Chondrocyte (in vitro differentiated cells): ENCODE results near the gene AASS. TPM values are rescaled to one million over a fixed set of nuclear protein-coding genes. Genes with fewer than 3 reads are reported as not detected.

Experiments
- DNase-seq: peaks from one replicate; pipeline ENCODE4 v3.0.0; 2021; ENCODE audit warnings: mixed read lengths, low spot score
- H3K27ac Mint-ChIP-seq: one replicate; pipeline ENCODE4 v1.8.0; 2021; ENCODE audit warnings: mild to moderate bottlenecking, moderate library complexity, mixed read lengths; ENCODE audit not compliant: unreplicated experiment
- H3K27me3 Mint-ChIP-seq: 2 replicates; pipeline ENCODE4 v1.8.0; 2021; ENCODE audit warnings: low read depth, mixed read lengths
- H3K36me3 Mint-ChIP-seq: 2 replicates; pipeline ENCODE4 v1.8.0; 2021; ENCODE audit warnings: low read depth, mixed read lengths
- H3K4me1 Mint-ChIP-seq: 2 replicates; pipeline ENCODE4 v1.8.0; 2021; ENCODE audit warnings: low read depth, mild to moderate bottlenecking, mixed read lengths
- H3K4me3 Mint-ChIP-seq: one replicate; pipeline ENCODE4 v1.8.0; 2021; ENCODE audit warnings: mild to moderate bottlenecking, moderate library complexity, mixed read lengths; ENCODE audit not compliant: unreplicated experiment
- H3K9me3 Mint-ChIP-seq: 2 replicates; pipeline ENCODE4 v1.8.0; 2021; ENCODE audit warnings: low read depth, mixed read lengths
- total RNA-seq: library from RNA; stranded (reverse); gene quantifications from 3 replicates; pipeline ENCODE4 v1.2.1, GENCODE V29; 2021
- TF ChIP-seq, protein P1 (sequence below): fragments of 200-600 bp; sonication (generic); IDR thresholded peaks from 2 replicates; pipeline ENCODE4 v1.5.0; 2021; ENCODE audit warnings: antibody characterized with exemption, mild to moderate bottlenecking, moderate library complexity

Gene AASS
- total RNA-seq, 1 donor from 2014 or later = 7.3 TPM

GRCh38 chr7:122072924-122073599 lies 71.0 kb downstream of the AASS start:
- DNase-seq = no peak
- Mint-ChIP-seq H3K9me3 (no peaks in the 10 kb centered on the region), H3K4me3 (no peak overlapping the region), H3K27me3 (no peaks in the 10 kb centered on the region), H3K4me1 (no peaks in the 10 kb centered on the region), H3K27ac (no peak overlapping the region), H3K36me3 (peaks cover 13% of the 10 kb centered on the region)
- TF ChIP-seq, protein P1, sequence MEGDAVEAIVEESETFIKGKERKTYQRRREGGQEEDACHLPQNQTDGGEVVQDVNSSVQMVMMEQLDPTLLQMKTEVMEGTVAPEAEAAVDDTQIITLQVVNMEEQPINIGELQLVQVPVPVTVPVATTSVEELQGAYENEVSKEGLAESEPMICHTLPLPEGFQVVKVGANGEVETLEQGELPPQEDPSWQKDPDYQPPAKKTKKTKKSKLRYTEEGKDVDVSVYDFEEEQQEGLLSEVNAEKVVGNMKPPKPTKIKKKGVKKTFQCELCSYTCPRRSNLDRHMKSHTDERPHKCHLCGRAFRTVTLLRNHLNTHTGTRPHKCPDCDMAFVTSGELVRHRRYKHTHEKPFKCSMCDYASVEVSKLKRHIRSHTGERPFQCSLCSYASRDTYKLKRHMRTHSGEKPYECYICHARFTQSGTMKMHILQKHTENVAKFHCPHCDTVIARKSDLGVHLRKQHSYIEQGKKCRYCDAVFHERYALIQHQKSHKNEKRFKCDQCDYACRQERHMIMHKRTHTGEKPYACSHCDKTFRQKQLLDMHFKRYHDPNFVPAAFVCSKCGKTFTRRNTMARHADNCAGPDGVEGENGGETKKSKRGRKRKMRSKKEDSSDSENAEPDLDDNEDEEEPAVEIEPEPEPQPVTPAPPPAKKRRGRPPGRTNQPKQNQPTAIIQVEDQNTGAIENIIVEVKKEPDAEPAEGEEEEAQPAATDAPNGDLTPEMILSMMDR = no peak

DNA sequence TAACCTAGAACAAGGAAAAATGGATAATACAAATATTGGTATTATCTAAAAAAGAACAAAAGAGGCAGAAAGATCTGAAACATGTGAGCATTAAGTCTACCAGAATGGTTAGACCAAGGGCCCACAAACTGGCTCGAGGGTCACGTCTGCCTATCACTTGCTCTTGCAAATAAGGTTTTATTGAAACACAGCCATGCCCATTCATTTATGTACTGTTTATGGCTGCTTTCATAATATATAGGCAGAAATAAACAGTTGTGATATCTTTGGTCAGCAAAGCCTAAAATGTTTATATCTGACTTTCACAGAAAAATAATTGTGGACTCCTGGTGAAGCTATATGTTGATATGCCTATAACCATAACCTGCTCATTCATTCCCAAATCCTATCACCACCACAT lies 71.8 kb downstream of the AASS start:
- H3K36me3 Mint-ChIP-seq = peaks cover 10% of the 10 kb centered on the region
- no peaks in the 10 kb centered on the region for H3K9me3 Mint-ChIP-seq
- no peak overlapping the region for H3K4me3 Mint-ChIP-seq
- no peak for DNase-seq
- no peak overlapping the region for H3K27ac Mint-ChIP-seq
- TF ChIP-seq, protein P1 = no peak
- H3K4me1 Mint-ChIP-seq = no peaks in the 10 kb centered on the region
- H3K27me3 Mint-ChIP-seq = no peaks in the 10 kb centered on the region

DNA sequence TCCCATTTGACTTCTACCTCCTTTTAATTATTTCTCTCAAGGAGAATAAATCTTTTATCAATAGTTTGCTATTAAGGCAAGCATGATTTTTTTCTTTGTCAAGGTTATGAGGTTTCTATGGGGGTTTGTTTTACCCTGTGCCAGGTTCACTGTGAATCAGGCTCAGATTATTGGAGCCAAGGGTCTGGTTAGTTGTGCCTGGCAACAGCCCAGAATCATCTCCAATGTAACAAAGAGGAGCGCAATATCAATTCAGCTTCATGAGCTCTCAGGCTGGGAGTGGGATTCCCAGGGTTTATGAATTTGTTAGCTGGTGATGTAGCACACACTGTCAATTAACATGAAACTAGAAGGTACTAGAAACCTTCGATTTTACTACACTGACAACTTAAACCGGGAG lies 73.2 kb downstream of the AASS start:
- H3K9me3 Mint-ChIP-seq = no peaks in the 10 kb centered on the region
- peaks cover 7% of the 10 kb centered on the region for H3K36me3 Mint-ChIP-seq
- no peak for DNase-seq
- H3K4me3 Mint-ChIP-seq = no peak overlapping the region
- no peak overlapping the region for H3K27ac Mint-ChIP-seq
- H3K27me3 Mint-ChIP-seq = no peaks in the 10 kb centered on the region
- H3K4me1 Mint-ChIP-seq = no peaks in the 10 kb centered on the region
- TF ChIP-seq, protein P1 = no peak

DNA sequence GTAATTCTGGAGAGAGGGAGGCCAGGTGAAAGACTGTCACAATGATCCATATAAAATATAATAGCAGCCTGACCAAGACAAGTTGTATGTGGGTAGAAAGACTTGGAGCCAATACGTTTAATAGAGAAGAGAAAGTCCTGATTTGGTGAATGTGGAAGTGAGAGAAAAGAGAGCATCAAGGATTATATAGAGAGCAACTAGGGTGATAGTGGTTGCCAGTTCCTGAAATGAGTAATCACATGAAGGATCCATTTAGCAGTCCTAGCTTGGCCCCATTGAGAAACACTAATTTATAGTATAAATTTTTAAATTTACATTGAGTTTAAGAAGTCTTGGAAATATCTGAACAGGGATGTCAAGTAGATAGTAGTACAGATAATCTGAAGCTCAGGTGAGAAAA lies 74.0 kb downstream of the AASS start:
- H3K27me3 Mint-ChIP-seq = no peaks in the 10 kb centered on the region
- no peak for DNase-seq
- no peaks in the 10 kb centered on the region for H3K4me1 Mint-ChIP-seq
- TF ChIP-seq, protein P1 = no peak
- H3K36me3 Mint-ChIP-seq = peaks cover 4% of the 10 kb centered on the region
- H3K9me3 Mint-ChIP-seq = no peaks in the 10 kb centered on the region
- H3K4me3 Mint-ChIP-seq = no peak overlapping the region
- no peak overlapping the region for H3K27ac Mint-ChIP-seq

DNA sequence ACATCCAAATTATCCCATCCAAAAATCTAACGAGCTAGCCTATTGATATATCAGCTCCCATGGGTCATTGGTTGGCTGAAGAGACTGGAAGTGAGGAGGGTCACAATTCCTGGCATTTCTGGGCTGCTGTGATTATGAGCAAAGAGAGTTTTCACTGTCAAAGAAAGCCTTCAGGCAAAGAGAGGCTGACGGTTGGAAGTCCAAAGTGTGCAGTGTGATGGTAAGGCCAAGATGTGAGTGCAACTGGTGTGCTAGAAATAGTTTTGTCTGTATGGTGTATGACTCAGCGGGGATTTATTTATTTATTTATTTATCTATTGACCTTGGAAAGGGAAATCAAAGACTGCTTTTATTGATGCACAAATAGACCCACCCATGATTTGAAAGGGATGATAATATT lies 75.0 kb downstream of the AASS start:
- no peaks in the 10 kb centered on the region for H3K27me3 Mint-ChIP-seq
- no peak for DNase-seq
- no peaks in the 10 kb centered on the region for H3K9me3 Mint-ChIP-seq
- H3K36me3 Mint-ChIP-seq = peaks cover 4% of the 10 kb centered on the region
- TF ChIP-seq, protein P1 = no peak
- H3K4me3 Mint-ChIP-seq = no peak overlapping the region
- no peaks in the 10 kb centered on the region for H3K4me1 Mint-ChIP-seq
- H3K27ac Mint-ChIP-seq = no peak overlapping the region
